Measurements from ENCODE around the gene GADD45A. TPM values are rescaled to one million over a fixed set of nuclear protein-coding genes. Genes with fewer than 3 reads are reported as not detected.

The GADD45A gene
- polyA plus RNA-seq, 3 donors, result 7.5 to 14.3 (median 9.6) TPM

DNA sequence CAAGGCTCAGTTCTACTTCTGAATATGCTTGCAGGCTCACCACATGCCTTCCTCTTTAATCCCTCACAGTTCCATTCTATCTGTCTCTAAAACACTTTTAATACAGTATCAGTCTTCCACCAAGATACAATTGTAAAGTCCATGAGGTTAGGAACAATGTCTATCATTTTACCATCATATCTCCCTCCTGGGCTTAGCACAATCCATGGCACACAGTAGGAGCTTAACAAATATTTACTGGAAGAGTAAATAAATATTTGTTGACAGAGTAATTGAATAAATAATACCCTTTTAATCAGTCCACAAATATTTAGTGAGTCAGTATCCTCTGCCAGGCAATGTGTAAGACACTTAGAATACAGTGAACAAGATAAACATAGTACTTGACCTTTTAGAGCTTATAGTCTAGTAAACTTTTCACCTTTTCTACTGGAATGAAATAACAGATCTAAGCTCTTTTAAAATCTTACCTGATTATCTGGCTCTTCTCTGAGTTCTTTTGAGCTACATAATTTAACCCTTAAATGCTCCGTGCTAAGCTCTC lies 12.7 kb upstream of the GADD45A start:
- no peaks in the 10 kb centered on the region for H3K36me3 Mint-ChIP-seq
- Histone ChIP-seq H3K4me3 (replicated peaks in 1 of 3; ENCODE audit: low read depth in 2 of 3, low read length in 3 of 3) (no peak overlapping the region), H3K4me1 (ENCODE audit: control insufficient read depth in 1 of 2, insufficient read depth in 2 of 2, low read length in 2 of 2) (peaks cover 4 to 5% of the 10 kb centered on the region in 2 donors), H4K20me1 (ENCODE audit: insufficient read depth, low read length) (no peaks in the 10 kb centered on the region), H3K4me2 (replicated peaks; ENCODE audit: extremely low read depth, low read length, poor library complexity, severe bottlenecking) (no peak overlapping the region), H3K9ac (ENCODE audit: insufficient read depth, low read length, poor library complexity, severe bottlenecking) (no peak overlapping the region), H3K9me3 (replicated peaks in 1 of 2; ENCODE audit: control insufficient read depth in 1 of 2, insufficient read depth in 1 of 2, low read length in 2 of 2) (no peaks in the 10 kb centered on the region), H3K36me3 (replicated peaks in 1 of 2; ENCODE audit: control insufficient read depth in 1 of 2, insufficient read depth in 2 of 2, low read length in 2 of 2) (no peaks in the 10 kb centered on the region), H2AFZ (ENCODE audit: insufficient read depth, low read depth, low read length, poor library complexity, severe bottlenecking) (no peak overlapping the region), H3K27ac (ENCODE audit: low read depth in 1 of 2, low read length in 2 of 2) (no peak overlapping the region), H3K27me3 (ENCODE audit: control insufficient read depth in 2 of 2, insufficient read depth in 2 of 2, low read length in 2 of 2) (no peaks in the 10 kb centered on the region), H3K79me2 (ENCODE audit: insufficient read depth, low read length) (no peaks in the 10 kb centered on the region)
- peaks cover 1 to 2% (median 1%) of the 10 kb centered on the region in 3 donors for H3K27me3 Mint-ChIP-seq (ENCODE audit: low read depth in 3 of 3)
- no peak for DNase-seq
- H3K9me3 Mint-ChIP-seq, result no peaks in the 10 kb centered on the region
- peaks cover 8% of the 10 kb centered on the region for H3K4me1 Mint-ChIP-seq
- no peak overlapping the region for H3K27ac Mint-ChIP-seq
- TF ChIP-seq, protein P1, sequence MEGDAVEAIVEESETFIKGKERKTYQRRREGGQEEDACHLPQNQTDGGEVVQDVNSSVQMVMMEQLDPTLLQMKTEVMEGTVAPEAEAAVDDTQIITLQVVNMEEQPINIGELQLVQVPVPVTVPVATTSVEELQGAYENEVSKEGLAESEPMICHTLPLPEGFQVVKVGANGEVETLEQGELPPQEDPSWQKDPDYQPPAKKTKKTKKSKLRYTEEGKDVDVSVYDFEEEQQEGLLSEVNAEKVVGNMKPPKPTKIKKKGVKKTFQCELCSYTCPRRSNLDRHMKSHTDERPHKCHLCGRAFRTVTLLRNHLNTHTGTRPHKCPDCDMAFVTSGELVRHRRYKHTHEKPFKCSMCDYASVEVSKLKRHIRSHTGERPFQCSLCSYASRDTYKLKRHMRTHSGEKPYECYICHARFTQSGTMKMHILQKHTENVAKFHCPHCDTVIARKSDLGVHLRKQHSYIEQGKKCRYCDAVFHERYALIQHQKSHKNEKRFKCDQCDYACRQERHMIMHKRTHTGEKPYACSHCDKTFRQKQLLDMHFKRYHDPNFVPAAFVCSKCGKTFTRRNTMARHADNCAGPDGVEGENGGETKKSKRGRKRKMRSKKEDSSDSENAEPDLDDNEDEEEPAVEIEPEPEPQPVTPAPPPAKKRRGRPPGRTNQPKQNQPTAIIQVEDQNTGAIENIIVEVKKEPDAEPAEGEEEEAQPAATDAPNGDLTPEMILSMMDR (IDR thresholded peaks at IDR 0.05), result no peak
- no CpG with 5 or more reads among the region's 1 CpG for WGBS (ENCODE audit: insufficient coverage)
- intact Hi-C loops (cut with micrococcal nuclease), result loop anchor here in 1 of 2 donors (5.0 kb wide), 1 partner anchor 40 kb away; no protein-coding TSS in a partner anchor
- H3K4me3 Mint-ChIP-seq, result no peak overlapping the region

DNA sequence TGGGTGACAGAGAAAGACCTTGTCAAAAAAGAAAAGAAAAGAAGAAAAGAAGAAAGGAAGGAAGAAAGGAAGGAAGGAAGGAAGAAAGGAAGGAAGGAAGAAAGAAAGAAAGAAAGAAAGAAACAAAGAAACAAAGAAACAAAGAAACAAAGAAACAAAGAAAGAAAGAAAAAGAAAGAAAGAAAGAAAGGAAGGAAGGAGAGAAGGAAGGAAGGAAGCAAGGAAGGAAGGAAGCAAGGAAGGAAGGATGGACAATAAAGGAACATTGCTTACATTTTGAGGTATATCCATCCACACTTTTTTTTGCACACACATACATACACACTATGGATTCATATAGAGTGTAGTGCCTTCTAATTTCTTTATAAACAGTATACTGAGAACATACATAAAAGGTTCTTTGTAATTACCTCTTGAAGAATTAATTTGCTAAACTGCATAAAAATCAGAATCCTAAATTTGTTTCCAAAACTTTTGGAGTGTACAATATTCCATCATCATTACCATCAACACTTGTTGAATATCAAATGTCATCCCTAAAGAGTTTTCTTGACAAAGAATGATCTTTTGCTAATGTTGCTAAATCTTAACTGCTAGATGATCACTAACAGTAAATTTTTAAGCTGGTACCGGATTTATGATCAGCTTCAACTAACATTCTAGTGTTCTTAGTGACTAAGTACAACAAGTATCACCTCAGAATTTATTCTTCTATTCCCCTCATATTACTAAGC lies 11.4 kb upstream of the GADD45A start:
- H3K27ac ChIP-seq (ENCODE audit: low read depth in 1 of 2, low read length in 2 of 2), result no peak overlapping the region
- intact Hi-C loops (cut with micrococcal nuclease), result loop anchor here in 1 of 2 donors (5.0 kb wide), 1 partner anchor 41 kb away; no protein-coding TSS in a partner anchor
- Mint-ChIP-seq H3K4me3 (no peak overlapping the region), H3K27me3 (ENCODE audit: low read depth in 3 of 3) (peaks cover 1 to 2% (median 1%) of the 10 kb centered on the region in 3 donors), H3K4me1 (peaks cover 8% of the 10 kb centered on the region), H3K36me3 (no peaks in the 10 kb centered on the region), H3K27ac (no peak overlapping the region), H3K9me3 (no peaks in the 10 kb centered on the region)
- TF ChIP-seq, protein P1 (IDR thresholded peaks at IDR 0.05), result no peak
- no peaks in the 10 kb centered on the region for H3K9me3 ChIP-seq (replicated peaks in 1 of 2; ENCODE audit: control insufficient read depth in 1 of 2, insufficient read depth in 1 of 2, low read length in 2 of 2)
- H2AFZ ChIP-seq (ENCODE audit: insufficient read depth, low read depth, low read length, poor library complexity, severe bottlenecking), result no peak overlapping the region
- H3K9ac ChIP-seq (ENCODE audit: insufficient read depth, low read length, poor library complexity, severe bottlenecking), result no peak overlapping the region
- H3K27me3 ChIP-seq (ENCODE audit: control insufficient read depth in 2 of 2, insufficient read depth in 2 of 2, low read length in 2 of 2), result no peaks in the 10 kb centered on the region
- H3K79me2 ChIP-seq (ENCODE audit: insufficient read depth, low read length), result no peaks in the 10 kb centered on the region
- peaks cover 4 to 5% of the 10 kb centered on the region in 2 donors for H3K4me1 ChIP-seq (ENCODE audit: control insufficient read depth in 1 of 2, insufficient read depth in 2 of 2, low read length in 2 of 2)
- no peaks in the 10 kb centered on the region for H3K36me3 ChIP-seq (replicated peaks in 1 of 2; ENCODE audit: control insufficient read depth in 1 of 2, insufficient read depth in 2 of 2, low read length in 2 of 2)
- no peak overlapping the region for H3K4me2 ChIP-seq (replicated peaks; ENCODE audit: extremely low read depth, low read length, poor library complexity, severe bottlenecking)
- no peak for DNase-seq
- WGBS (ENCODE audit: insufficient coverage), result no CpG with 5 or more reads among the region's 1 CpG
- no peak overlapping the region for H3K4me3 ChIP-seq (replicated peaks in 1 of 3; ENCODE audit: low read depth in 2 of 3, low read length in 3 of 3)
- no peaks in the 10 kb centered on the region for H4K20me1 ChIP-seq (ENCODE audit: insufficient read depth, low read length)
